Measurements from ENCODE around the gene OR9Q1.

GRCh38 chr11:58061813-58062212 lies 38.1 kb downstream of the OR9Q1 start:
- TF ChIP-seq, protein P1, sequence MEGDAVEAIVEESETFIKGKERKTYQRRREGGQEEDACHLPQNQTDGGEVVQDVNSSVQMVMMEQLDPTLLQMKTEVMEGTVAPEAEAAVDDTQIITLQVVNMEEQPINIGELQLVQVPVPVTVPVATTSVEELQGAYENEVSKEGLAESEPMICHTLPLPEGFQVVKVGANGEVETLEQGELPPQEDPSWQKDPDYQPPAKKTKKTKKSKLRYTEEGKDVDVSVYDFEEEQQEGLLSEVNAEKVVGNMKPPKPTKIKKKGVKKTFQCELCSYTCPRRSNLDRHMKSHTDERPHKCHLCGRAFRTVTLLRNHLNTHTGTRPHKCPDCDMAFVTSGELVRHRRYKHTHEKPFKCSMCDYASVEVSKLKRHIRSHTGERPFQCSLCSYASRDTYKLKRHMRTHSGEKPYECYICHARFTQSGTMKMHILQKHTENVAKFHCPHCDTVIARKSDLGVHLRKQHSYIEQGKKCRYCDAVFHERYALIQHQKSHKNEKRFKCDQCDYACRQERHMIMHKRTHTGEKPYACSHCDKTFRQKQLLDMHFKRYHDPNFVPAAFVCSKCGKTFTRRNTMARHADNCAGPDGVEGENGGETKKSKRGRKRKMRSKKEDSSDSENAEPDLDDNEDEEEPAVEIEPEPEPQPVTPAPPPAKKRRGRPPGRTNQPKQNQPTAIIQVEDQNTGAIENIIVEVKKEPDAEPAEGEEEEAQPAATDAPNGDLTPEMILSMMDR (IDR thresholded peaks at IDR 0.05; ENCODE audit: poor library complexity, severe bottlenecking): no peak
- TF ChIP-seq EP300 (conservative IDR thresholded peaks at IDR 0.05; ENCODE audit: poor library complexity, severe bottlenecking) (no peak), POLR2AphosphoS5 (IDR thresholded peaks at IDR 0.05) (no peak), MXI1 (conservative IDR thresholded peaks at IDR 0.05; ENCODE audit: poor library complexity, severe bottlenecking) (no peak), TAF1 (IDR thresholded peaks at IDR 0.05; ENCODE audit: low read depth) (no peak), SMC3 (conservative IDR thresholded peaks at IDR 0.05; ENCODE audit: poor library complexity) (no peak), EZH2 (IDR thresholded peaks at IDR 0.05; ENCODE audit: borderline replicate concordance, insufficient read depth, low read length, poor library complexity, severe bottlenecking) (no peak)

All from neural cell (in vitro differentiated cells).